DOHH2 (cell line): ENCODE data around the gene STIL.
"Not testable (repeated sequence)": the region's sequence is repeated elsewhere in the genome, so short reads cannot be mapped to it uniquely, and the experiment has no call there.

Source experiments
- H3F3A ChIP-seq: fragments of 200-600 bp; sonication (generic), shearing (Covaris generic); 2 replicates; pipeline ENCODE4 v1.6.0; 2016; ENCODE audit warnings: antibody characterized with exemption, mild to moderate bottlenecking; ENCODE audit not compliant: control insufficient read depth, insufficient read depth
- H3K27ac ChIP-seq: fragments of 200-600 bp; sonication (generic); 2 replicates; pipeline ENCODE4 v1.5.1; 2014; ENCODE audit warnings: low read depth, mild to moderate bottlenecking, low read length, moderate library complexity
- H3K27me3 ChIP-seq: fragments of 200-600 bp; sonication (generic); 2 replicates; pipeline ENCODE4 v1.6.1; 2014; ENCODE audit warnings: mild to moderate bottlenecking, low read length, mixed read lengths; ENCODE audit not compliant: control insufficient read depth
- H3K36me3 ChIP-seq: fragments of 200-600 bp; sonication (generic); 2 replicates; pipeline ENCODE4 v1.6.1; 2014; ENCODE audit warnings: mild to moderate bottlenecking, low read length, moderate library complexity, mixed read lengths; ENCODE audit not compliant: control insufficient read depth
- H3K4me1 ChIP-seq: fragments of 200-600 bp; sonication (generic); 2 replicates; pipeline ENCODE4 v1.6.1; 2014; ENCODE audit warnings: mild to moderate bottlenecking, low read length, mixed read lengths; ENCODE audit not compliant: control insufficient read depth
- H3K4me2 ChIP-seq: fragments of 200-600 bp; sonication (generic); 2 replicates; pipeline ENCODE4 v1.6.0; 2014; ENCODE audit warnings: mild to moderate bottlenecking, low read length, moderate library complexity
- H3K4me3 ChIP-seq: fragments of 200-600 bp; sonication (generic); 2 replicates; pipeline ENCODE4 v1.5.1; 2014; ENCODE audit warnings: mild to moderate bottlenecking, low read length, mixed read lengths
- H3K79me2 ChIP-seq: fragments of 200-600 bp; sonication (generic); 2 replicates; pipeline ENCODE4 v1.6.1; 2014; ENCODE audit warnings: mild to moderate bottlenecking, low read length, mixed read lengths; ENCODE audit not compliant: control insufficient read depth
- H3K9me2 ChIP-seq: fragments of 200-600 bp; sonication (generic); replicated peaks from 2 replicates; pipeline ENCODE4 v1.6.1; 2014; ENCODE audit warnings: mild to moderate bottlenecking, low read length, mixed read lengths; ENCODE audit not compliant: control insufficient read depth
- H3K9me3 ChIP-seq: fragments of 200-600 bp; sonication (generic); 2 replicates; pipeline ENCODE4 v1.6.1; 2014; ENCODE audit warnings: antibody characterized with exemption, low read length, mixed read lengths; ENCODE audit not compliant: control insufficient read depth, insufficient read depth
- H4K20me1 ChIP-seq: fragments of 200-600 bp; sonication (generic); 2 replicates; pipeline ENCODE4 v1.6.0; 2014; ENCODE audit warnings: low read depth, mild to moderate bottlenecking, antibody characterized with exemption, low read length, moderate library complexity; ENCODE audit not compliant: control insufficient read depth, insufficient read depth
- EZH2phosphoT487 ChIP-seq: fragments of 200-600 bp; sonication (generic); IDR thresholded peaks from 2 replicates; pipeline ENCODE4 v1.6.1; 2017; ENCODE audit warnings: borderline replicate concordance, mild to moderate bottlenecking, antibody characterized with exemption, low read length, moderate library complexity, mixed read lengths
- TF ChIP-seq, protein P1 (sequence below): fragments of 200-600 bp; sonication (generic); IDR thresholded peaks from one replicate; pipeline ENCODE4 v1.5.1; 2014; ENCODE audit warnings: antibody characterized with exemption, mild to moderate bottlenecking, low read depth, low read length; ENCODE audit not compliant: poor library complexity, severe bottlenecking

Gene STIL

DNA sequence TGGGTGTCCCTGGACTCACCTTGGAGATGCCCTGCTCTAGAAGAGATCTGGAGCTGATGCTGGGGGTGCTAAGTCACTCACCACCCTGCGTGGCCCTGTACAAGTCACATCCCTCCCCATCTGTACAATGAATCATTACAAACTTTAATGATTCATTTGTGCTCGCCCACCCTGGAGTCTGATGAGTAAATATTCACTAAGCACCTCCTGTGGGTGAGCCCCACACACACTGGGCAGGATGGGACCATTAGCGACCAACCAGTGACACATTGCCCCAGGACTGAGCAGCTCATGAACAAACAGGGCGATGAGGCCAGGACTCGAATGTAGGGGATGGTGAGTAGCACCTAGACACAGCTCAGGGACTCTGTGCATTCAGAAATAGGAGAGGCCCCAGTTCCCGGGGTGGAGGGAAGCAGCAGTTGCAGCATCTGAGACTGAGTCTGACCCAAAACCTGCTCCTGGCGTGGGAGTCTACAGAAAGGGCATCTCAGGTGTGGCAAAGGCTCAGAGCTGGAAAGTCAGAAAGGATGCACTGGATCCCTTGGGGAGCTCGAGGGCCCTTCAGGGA is 106.1 kb downstream of the STIL start:
- H3F3A ChIP-seq: no peaks in the 10 kb centered on the region
- H3K4me2 ChIP-seq: no peak overlapping the region
- TF ChIP-seq, protein P1, sequence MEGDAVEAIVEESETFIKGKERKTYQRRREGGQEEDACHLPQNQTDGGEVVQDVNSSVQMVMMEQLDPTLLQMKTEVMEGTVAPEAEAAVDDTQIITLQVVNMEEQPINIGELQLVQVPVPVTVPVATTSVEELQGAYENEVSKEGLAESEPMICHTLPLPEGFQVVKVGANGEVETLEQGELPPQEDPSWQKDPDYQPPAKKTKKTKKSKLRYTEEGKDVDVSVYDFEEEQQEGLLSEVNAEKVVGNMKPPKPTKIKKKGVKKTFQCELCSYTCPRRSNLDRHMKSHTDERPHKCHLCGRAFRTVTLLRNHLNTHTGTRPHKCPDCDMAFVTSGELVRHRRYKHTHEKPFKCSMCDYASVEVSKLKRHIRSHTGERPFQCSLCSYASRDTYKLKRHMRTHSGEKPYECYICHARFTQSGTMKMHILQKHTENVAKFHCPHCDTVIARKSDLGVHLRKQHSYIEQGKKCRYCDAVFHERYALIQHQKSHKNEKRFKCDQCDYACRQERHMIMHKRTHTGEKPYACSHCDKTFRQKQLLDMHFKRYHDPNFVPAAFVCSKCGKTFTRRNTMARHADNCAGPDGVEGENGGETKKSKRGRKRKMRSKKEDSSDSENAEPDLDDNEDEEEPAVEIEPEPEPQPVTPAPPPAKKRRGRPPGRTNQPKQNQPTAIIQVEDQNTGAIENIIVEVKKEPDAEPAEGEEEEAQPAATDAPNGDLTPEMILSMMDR: no peak
- TF ChIP-seq EZH2phosphoT487: no peak
- no peaks in the 10 kb centered on the region for H3K9me2 ChIP-seq
- no peaks in the 10 kb centered on the region for H3K9me3 ChIP-seq
- H4K20me1 ChIP-seq: no peaks in the 10 kb centered on the region
- no peak overlapping the region for H3K4me3 ChIP-seq
- no peaks in the 10 kb centered on the region for H3K79me2 ChIP-seq
- H3K36me3 ChIP-seq: no peaks in the 10 kb centered on the region
- H3K27me3 ChIP-seq: no peaks in the 10 kb centered on the region
- H3K27ac ChIP-seq: no peak overlapping the region
- H3K4me1 ChIP-seq: peaks cover 26% of the 10 kb centered on the region

DNA sequence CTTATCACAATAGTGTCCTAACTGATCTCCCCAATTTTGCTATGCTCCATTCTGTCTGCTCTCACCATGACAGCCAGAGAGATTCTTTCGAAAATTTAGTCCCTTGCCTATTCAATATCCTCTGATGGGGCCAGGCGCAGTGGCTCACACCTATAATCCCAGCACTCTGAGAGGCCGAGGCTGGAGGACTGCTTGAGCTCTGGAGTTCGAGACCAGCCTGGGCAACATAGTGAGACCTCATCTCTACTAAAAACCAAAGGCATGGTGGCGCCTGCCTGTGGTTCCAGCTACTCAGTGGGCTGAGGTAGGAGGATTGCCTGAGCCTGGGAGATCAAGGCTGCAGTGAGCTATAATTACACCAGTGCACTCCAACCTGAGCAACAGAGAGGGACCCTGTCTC is 108.0 kb downstream of the STIL start:
- Histone ChIP-seq H3K4me1 (peaks cover 14% of the 10 kb centered on the region), H3K79me2 (no peaks in the 10 kb centered on the region), H4K20me1 (no peaks in the 10 kb centered on the region), H3K9me2 (no peaks in the 10 kb centered on the region), H3K27me3 (no peaks in the 10 kb centered on the region), H3F3A (no peaks in the 10 kb centered on the region), H3K36me3 (no peaks in the 10 kb centered on the region), H3K9me3 (no peaks in the 10 kb centered on the region), H3K27ac (no peak overlapping the region), H3K4me3 (no peak overlapping the region), H3K4me2 (no peak overlapping the region)
- no peak for TF ChIP-seq EZH2phosphoT487
- TF ChIP-seq, protein P1: no peak

DNA sequence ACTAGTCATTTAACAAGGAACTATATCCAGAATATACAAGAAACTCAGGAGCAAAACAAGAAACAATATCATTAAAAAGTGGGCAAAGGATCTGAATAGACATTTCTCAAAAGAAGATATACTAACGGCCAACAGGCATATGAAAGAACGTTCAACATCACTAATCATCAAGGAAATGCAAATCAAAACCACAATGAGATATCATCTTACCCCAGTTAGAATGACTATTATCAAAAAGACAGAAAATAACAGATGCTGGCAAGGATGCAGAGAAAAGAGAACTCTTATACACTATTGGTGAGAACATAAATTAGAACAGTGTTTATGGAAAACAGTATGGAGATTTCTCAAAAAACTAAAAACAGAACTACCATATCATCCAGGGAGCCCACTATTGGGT is 110.4 kb downstream of the STIL start:
- not testable (repeated sequence) for H3F3A ChIP-seq, H3K9me3 ChIP-seq, H3K27ac ChIP-seq, H3K4me2 ChIP-seq, H3K4me3 ChIP-seq, H3K79me2 ChIP-seq, H3K9me2 ChIP-seq, H3K36me3 ChIP-seq, H4K20me1 ChIP-seq, H3K27me3 ChIP-seq
- H3K4me1 ChIP-seq: peaks cover 14% of the 10 kb centered on the region

DNA sequence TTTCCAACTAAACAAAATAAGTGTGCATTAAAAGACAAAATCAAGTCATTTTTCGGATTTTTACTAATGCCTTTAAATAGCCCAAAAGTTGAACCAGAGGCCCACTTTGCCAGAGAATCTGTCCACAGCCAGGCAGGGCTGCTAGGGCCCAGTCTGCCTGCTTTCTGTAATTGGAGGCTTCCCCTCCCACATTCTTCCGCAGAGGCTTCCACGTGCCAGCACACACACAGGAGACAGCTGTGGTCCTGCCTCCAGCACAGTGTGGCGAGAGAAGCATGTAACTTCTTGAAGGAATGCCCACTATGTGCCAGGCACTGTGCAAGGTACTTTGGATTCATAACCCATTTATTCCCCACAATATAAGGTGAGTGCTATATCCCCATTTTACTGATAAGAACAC is 112.8 kb downstream of the STIL start:
- TF ChIP-seq EZH2phosphoT487: no peak
- TF ChIP-seq, protein P1: no peak
- Histone ChIP-seq H4K20me1 (no peaks in the 10 kb centered on the region), H3K4me3 (no peak overlapping the region), H3K4me2 (no peak overlapping the region), H3K9me3 (no peaks in the 10 kb centered on the region), H3K36me3 (no peaks in the 10 kb centered on the region), H3F3A (no peaks in the 10 kb centered on the region), H3K9me2 (no peaks in the 10 kb centered on the region), H3K4me1 (peaks cover 14% of the 10 kb centered on the region), H3K79me2 (no peaks in the 10 kb centered on the region), H3K27ac (no peak overlapping the region), H3K27me3 (no peaks in the 10 kb centered on the region)
